Measurements from ENCODE around the gene DNAL1. TPM values are rescaled to one million over a fixed set of nuclear protein-coding genes. Genes with fewer than 3 reads are reported as not detected.

The DNAL1 gene
- total RNA-seq, 1 experiment from 2014 or later, result 14.6 TPM

DNA sequence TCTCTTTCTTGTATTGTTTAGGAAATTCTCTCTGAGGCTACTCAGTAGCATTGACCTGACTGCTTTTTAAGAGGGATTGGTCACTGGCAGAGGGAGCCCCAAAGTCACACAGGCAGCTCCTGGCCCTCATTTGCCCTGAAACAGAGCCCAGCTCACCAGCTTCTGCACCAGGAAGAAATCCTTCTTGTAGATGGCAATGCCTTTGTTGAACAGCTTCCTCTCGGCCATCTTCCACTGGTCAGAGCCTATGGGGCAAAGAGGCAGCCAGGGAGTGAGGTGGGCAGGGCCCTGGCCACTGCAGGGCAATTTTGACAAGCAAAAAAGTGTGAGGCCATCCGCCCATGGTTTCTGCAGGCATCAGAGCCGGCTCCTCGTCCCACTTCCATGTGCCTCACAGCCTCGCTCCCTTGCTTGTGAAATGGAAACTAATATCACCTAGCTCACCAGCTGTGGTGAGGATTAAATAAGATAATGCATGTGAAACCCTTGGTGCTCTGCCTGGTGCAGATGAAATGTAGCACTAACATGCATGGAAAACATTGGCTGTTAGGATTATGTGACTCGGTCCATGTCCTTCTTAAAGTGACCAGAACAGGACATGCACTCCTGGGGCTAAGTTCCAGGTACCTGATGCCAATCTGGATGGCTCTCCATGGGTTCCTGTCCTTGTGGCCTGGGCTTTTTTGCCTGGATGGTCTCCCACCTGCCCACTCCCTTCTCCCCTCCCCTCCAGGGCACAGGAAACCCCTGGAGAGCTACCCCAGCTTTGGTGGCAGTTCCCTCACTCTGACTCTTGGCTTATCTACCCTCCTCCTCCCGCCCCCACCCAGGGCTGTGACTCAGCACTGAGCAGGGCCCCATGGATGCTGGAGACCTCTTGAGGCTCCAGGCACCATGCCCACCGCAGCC lies 80.6 kb downstream of the DNAL1 start:
- DNase-seq (ENCODE audit: low read depth, low spot score) (no peak), ATAC-seq (no peak)
- BruUV-seq (replicated peaks), result no TSS peak
- no peaks in the 10 kb centered on the region for H3K9me3 ChIP-seq (ENCODE audit: control insufficient read depth in 1 of 2, insufficient read depth in 1 of 2, low read depth in 1 of 2, low read length in 2 of 2)
- H3K36me3 ChIP-seq (ENCODE audit: control insufficient read depth in 1 of 2, insufficient read depth in 2 of 2, low read length in 2 of 2), result peaks cover 35 to 54% of the 10 kb centered on the region in 2 experiments; a peak in 3 of 4 replicates
- H3K79me2 ChIP-seq (ENCODE audit: insufficient read depth, low read length), result no peaks in the 10 kb centered on the region; the same call in 1 of the 2 replicates
- H3K4me1 ChIP-seq (ENCODE audit: control insufficient read depth in 1 of 2, insufficient read depth in 2 of 2, low read length in 2 of 2), result peaks cover 3 to 21% of the 10 kb centered on the region in 2 experiments; a peak in 3 of 4 replicates
- no peaks in the 10 kb centered on the region for H3K27me3 ChIP-seq (ENCODE audit: insufficient read depth, low read length)
- CTCF ChIA-PET, result interaction anchor here (1.4 kb wide), 1 partner anchor 35 kb away, joined by 4 read pairs; a partner anchor contains a TSS
- no peak overlapping the region for H3K4me2 ChIP-seq (ENCODE audit: low read length)
- TF ChIP-seq, protein P1, sequence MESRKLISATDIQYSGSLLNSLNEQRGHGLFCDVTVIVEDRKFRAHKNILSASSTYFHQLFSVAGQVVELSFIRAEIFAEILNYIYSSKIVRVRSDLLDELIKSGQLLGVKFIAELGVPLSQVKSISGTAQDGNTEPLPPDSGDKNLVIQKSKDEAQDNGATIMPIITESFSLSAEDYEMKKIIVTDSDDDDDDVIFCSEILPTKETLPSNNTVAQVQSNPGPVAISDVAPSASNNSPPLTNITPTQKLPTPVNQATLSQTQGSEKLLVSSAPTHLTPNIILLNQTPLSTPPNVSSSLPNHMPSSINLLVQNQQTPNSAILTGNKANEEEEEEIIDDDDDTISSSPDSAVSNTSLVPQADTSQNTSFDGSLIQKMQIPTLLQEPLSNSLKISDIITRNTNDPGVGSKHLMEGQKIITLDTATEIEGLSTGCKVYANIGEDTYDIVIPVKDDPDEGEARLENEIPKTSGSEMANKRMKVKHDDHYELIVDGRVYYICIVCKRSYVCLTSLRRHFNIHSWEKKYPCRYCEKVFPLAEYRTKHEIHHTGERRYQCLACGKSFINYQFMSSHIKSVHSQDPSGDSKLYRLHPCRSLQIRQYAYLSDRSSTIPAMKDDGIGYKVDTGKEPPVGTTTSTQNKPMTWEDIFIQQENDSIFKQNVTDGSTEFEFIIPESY (IDR thresholded peaks at IDR 0.05; ENCODE audit: extremely low read depth, insufficient replicate concordance, low read length), result no peak
- TF ChIP-seq ELF1 (IDR thresholded peaks at IDR 0.05; ENCODE audit: borderline replicate concordance, low read depth), result no peak
- no peak for TF ChIP-seq CBX3 (IDR thresholded peaks at IDR 0.05; ENCODE audit: low read depth)
- TF ChIP-seq POLR2A (IDR thresholded peaks at IDR 0.05; ENCODE audit: borderline replicate concordance, extremely low read depth, insufficient read depth, insufficient read length), result no peak
- TF ChIP-seq EZH2phosphoT487 (IDR thresholded peaks at IDR 0.05; ENCODE audit: borderline replicate concordance), result no peak
- TF ChIP-seq, protein P2, sequence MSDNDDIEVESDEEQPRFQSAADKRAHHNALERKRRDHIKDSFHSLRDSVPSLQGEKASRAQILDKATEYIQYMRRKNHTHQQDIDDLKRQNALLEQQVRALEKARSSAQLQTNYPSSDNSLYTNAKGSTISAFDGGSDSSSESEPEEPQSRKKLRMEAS (IDR thresholded peaks at IDR 0.05), result no peak
- TF ChIP-seq SIN3A (IDR thresholded peaks at IDR 0.05; ENCODE audit: low read depth), result no peak
- TF ChIP-seq POLR2AphosphoS5 (IDR thresholded peaks at IDR 0.05; ENCODE audit: low read depth, low read length), result no peak
- TF ChIP-seq YY1 (IDR thresholded peaks at IDR 0.05; ENCODE audit: extremely low read depth, insufficient replicate concordance, low read depth, low read length), result no peak
- no peak for TF ChIP-seq SRF (IDR thresholded peaks at IDR 0.05; ENCODE audit: low read depth)
- TF ChIP-seq SP1 (IDR thresholded peaks at IDR 0.05; ENCODE audit: low read depth), result no peak
- no peak for TF ChIP-seq RAD21 (IDR thresholded peaks at IDR 0.05; ENCODE audit: low read depth)
- no peak for TF ChIP-seq TCF7L2 (IDR thresholded peaks at IDR 0.05; ENCODE audit: borderline replicate concordance, extremely low read depth, insufficient read depth, insufficient read length)
- no peak for TF ChIP-seq EZH2 (IDR thresholded peaks at IDR 0.05)
- no peak overlapping the region for H3K9ac ChIP-seq (ENCODE audit: low read length)
- no peaks in the 10 kb centered on the region for H3K9me2 ChIP-seq (ENCODE audit: insufficient read depth)
- RAD21 ChIA-PET (ENCODE audit: low non-redundant PET in 1 of 2, low total read pairs in 2 of 2, uncharacterized antibody in 2 of 2, unreplicated experiment in 2 of 2), result no interaction called here
- no peaks in the 10 kb centered on the region; the same call in 1 of the 2 replicates for H4K20me1 ChIP-seq (ENCODE audit: insufficient read depth)
- POLR2A ChIA-PET, result no interaction called here
- intact Hi-C loops (cut with micrococcal nuclease), result loop anchor here (5.0 kb wide), 3 partner anchors 142 to 227 kb away; partner anchors contain the start of genes COQ6 and FAM161B
- no peak overlapping the region for H3K4me3 ChIP-seq (replicated peaks in 1 of 2; ENCODE audit: low read depth in 1 of 2, low read length in 2 of 2)
- no peak overlapping the region for H3K27ac ChIP-seq (ENCODE audit: low read depth, low read length)
- no peak overlapping the region for H2AFZ ChIP-seq (ENCODE audit: low read depth, low read length, poor library complexity, severe bottlenecking)
